ENCODE measurements around the gene NDP.
"Not testable (repeated sequence)": the region's sequence is repeated elsewhere in the genome, so short reads cannot be mapped to it uniquely, and the experiment has no call there.

Gene NDP

GRCh38 chrX:43969504-43970501 lies 3.4 kb downstream of the NDP start:
- no peak for DNase-seq

DNA sequence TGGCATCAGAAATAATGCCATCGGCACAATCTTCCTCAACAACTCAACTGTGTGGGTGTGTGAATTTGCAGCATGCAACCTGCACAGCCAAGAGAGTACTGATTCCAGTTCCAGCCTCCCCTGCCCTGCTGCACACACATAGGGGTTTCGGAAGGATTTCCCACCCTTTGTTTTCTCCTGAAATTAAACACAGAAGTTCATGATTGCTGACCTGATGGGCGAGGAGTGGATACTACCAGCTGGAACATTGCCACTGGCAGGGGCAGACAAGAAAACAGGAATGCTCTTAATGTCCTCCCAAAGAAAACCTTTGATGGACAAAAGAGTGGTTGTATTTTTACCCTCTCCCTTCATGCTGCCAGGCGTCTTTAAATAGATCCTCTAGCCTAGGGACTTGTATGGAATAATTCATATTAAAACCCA lies 4.8 kb downstream of the NDP start:
- no peak for DNase-seq

DNA sequence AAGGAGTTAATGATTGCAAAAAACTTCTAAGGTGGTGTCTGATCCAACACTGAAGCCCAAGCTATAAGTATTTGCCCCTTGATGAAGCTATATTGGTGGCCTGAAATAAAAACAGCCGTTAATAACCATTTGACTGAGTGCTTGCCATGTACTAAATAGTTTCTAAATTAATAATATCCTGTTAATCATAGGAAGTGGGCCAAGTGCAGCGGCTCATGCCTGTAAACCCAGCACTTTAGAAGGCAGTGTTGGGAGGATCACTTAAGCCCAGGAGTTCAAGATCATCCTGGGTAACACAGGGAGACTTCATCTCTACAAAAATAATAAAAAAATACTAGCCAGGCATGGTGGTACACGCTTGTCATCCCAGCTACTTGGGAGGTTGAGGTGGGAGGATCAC lies 8.3 kb downstream of the NDP start:
- no peak for DNase-seq

DNA sequence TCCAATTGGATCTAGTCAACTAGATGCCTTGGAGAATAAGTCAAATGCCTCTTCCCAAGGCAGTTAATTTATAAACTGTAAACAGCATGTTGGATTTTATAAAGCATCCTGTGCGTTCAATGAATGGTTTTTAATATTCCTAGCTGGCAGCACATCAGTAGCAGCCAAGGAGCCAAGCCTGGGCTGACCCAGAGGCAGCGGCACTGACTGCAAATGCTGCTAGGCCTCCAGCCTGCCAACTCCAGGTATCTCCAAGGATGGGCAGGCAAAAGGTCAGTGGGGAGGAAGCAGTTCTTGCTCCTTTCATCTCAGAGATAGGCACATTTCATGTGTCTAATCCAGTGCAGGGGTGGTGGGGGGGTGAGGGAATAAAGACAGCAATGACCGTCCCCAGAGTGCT lies 9.5 kb downstream of the NDP start:
- no peak for DNase-seq

- DNase-seq = no peak
Measured at GRCh38 chrX:43962636-43963035, 10.6 kb downstream of the NDP start.

GRCh38 chrX:43961699-43962098 lies 11.5 kb downstream of the NDP start:
- no peak for DNase-seq

DNA sequence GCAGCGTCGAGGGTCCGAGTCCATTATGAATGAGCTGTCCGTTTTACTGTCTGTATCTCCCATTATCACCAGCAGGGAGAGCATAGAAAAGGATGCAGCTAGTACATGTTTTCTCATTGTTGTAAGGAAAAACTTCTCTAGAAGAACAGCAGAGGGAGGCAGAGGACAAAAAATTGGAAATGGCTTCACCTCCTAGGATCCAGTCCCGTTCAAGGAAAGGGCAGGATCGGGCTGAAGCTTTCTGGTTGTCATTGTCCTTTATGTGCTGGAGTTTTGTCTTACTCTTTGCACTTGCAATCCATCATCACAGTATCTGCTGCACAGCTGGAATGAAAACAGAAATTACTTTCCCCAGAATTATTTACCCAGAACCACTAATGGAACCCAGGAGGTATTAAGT lies 14.7 kb downstream of the NDP start:
- no peak for DNase-seq

DNA sequence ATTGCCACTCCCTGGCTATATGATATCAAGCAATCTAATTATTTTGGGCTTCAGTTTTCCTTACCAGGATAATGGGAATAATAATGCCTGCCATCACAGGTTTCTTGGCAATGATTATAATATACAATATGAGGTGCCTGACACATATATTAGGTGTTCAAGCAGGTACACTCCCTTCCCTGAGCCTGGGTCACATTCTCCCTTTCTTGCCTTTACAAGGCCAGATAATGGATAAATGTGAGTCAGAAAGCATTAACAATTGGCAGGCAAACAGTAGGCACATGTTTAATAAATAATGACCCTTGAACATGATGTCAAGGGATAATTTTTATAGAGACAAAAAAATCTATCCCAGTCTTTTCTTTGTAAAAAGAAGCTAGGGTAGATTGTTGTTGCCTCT lies 17.2 kb downstream of the NDP start:
- no peak for DNase-seq

DNA sequence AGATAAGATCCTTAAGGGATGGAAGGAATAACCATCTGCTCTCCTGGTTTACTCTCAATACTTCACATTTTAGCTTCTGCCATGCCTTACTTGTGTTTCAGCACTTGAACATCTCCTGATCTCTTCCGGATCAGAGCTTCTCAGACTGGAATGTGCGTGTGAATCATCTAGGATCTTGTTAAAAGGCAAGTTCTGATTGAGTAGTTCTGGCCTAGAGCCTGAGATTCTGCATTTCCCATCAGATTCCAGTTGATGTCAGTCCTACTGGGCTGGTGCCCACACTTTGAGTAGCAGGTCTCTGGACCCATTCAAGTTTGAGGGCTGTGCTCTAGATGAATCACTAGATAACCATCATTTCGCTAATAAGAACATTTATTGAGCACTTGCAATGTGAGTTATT lies 20.0 kb downstream of the NDP start:
- DNase-seq = no peak

- peak; percentile 3 for DNase-seq
Measured at GRCh38 chrX:43949669-43950068, 23.5 kb downstream of the NDP start.

GRCh38 chrX:43940816-43941474 lies 32.2 kb downstream of the NDP start:
- no peak for DNase-seq

GRCh38 chrX:43939187-43939926 lies 33.8 kb downstream of the NDP start:
- DNase-seq = no peak

GRCh38 chrX:43922032-43922431 lies 51.2 kb downstream of the NDP start:
- DNase-seq = not testable (repeated sequence)

- DNase-seq = not testable (repeated sequence)
Measured at GRCh38 chrX:43910772-43911171, 62.4 kb downstream of the NDP start.

DNA sequence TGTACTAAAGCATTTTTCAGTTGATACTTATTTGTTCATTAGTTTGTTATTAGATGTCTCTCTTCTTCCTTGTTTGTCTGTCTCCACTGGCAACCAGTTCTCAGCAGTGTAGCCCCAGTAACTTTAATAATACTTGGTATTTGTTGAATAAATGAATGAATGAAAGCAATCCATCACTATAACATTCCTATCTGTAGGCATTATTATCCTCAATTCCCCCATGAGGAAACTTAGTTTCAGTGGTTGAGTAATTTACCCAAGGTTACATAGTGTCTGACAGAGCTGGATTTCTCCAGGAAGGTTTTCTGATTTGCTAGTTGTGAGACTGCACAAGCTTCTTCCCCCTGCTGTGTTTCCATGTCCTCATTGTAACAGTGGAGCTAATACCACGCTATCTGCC lies 63.2 kb downstream of the NDP start:
- no peak for DNase-seq

DNA sequence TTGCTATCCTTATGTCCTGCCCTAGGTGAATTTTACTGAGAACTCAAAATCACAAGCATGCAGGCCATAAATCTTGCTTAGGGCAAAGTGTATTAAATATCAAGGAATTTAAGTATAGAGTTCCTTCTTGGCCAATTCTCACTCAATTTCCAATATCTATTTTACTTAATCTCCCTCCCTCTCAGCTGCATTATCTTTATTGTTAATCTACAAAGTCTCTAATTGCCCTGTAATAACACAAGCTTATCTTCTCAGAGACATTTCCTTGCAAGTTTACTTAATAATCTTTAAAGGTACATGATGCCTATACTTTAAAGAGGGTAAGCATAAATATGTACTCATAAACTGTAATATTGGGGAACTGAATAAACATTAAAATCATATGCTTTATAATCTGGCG lies 64.0 kb downstream of the NDP start:
- no peak for DNase-seq

- DNase-seq = no peak
Measured at GRCh38 chrX:43899878-43900815, 73.0 kb downstream of the NDP start.

All from activated effector memory CD4-positive, alpha-beta T cell treated with Interleukin-2 at 50 U/mL for 16 hours (primary cell).